ENCODE data around the gene METTL13. TPM values are rescaled to one million over a fixed set of nuclear protein-coding genes. Genes with fewer than 3 reads are reported as not detected.
A peak's percentile ranks its signal among the peaks of the same experiment; 100 is the strongest.

The METTL13 gene
- total RNA-seq, 1 experiment from 2014 or later = 49.9 TPM

DNA sequence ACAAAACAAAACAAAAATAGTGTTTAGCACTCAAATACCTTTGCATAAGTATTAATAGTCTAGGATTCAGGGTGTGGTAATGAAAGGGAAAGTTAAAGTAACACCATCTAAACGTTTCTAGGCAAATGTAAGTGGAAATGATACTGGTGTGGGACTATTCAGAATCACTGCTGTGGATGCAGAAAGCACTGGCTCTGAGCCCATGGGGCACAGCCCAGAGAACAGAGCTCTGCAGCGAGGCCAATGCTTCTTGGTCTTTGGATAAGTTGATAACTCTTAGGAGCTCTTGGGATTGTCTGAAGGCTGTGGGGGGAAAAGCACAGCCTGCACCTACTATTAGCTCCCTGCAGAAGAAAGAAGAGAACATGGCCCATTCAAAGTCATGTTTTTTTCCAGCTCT, 38.5 kb downstream of the METTL13 start:
- Histone ChIP-seq H3K9me3 (ENCODE audit: low read depth, low read length, poor library complexity, severe bottlenecking) (no peaks in the 10 kb centered on the region), H3K4me3 (ENCODE audit: low read depth, low read length, poor library complexity, severe bottlenecking) (no peak overlapping the region), H3K27me3 (replicated peaks; ENCODE audit: insufficient read depth, low read depth, low read length, poor library complexity) (no peaks in the 10 kb centered on the region), H3K4me1 (ENCODE audit: insufficient read depth, low read length, poor library complexity, severe bottlenecking) (no peaks in the 10 kb centered on the region), H3K27ac (ENCODE audit: low read depth, low read length, poor library complexity, severe bottlenecking) (no peak overlapping the region), H3K36me3 (ENCODE audit: insufficient read depth, low read length, poor library complexity, severe bottlenecking) (no peaks in the 10 kb centered on the region)
- BruUV-seq (replicated peaks) = no TSS peak
- DNase-seq (ENCODE audit: low spot score) = no peak
- CTCF ChIA-PET = no interaction called here
- TF ChIP-seq EZH2 (IDR thresholded peaks at IDR 0.05; ENCODE audit: borderline replicate concordance, low read depth, low read length, poor library complexity, severe bottlenecking) = no peak
- intact Hi-C loops (cut with micrococcal nuclease; ENCODE audit: unreplicated experiment) = no loop called here
- POLR2A ChIA-PET (ENCODE audit: low non-redundant PET) = no interaction called here

DNA sequence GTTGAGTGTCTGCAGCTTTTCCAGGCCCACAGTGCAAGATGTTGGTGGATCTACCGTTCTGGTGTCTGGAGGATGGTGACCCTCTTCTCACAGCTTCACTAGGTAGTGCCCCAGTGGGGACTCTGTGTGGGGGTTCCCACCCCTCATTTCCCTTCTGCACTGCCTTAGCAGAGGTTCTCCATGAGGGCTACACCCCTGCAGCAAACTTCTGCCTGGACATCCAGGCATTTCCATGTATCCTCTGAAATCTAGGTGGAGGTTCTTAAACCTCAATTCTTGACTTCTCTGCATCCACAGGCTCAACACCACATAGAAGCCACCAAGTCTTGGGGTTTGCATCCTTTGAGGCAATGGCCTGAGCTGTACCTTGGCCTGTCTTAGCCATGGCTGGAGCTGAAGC, 45.5 kb downstream of the METTL13 start:
- no peak overlapping the region for H3K4me3 ChIP-seq (ENCODE audit: low read depth, low read length, poor library complexity, severe bottlenecking)
- POLR2A ChIA-PET (ENCODE audit: low non-redundant PET) = no interaction called here
- intact Hi-C loops (cut with micrococcal nuclease; ENCODE audit: unreplicated experiment) = no loop called here
- H3K4me1 ChIP-seq (ENCODE audit: insufficient read depth, low read length, poor library complexity, severe bottlenecking) = no peaks in the 10 kb centered on the region
- TF ChIP-seq, protein P1, sequence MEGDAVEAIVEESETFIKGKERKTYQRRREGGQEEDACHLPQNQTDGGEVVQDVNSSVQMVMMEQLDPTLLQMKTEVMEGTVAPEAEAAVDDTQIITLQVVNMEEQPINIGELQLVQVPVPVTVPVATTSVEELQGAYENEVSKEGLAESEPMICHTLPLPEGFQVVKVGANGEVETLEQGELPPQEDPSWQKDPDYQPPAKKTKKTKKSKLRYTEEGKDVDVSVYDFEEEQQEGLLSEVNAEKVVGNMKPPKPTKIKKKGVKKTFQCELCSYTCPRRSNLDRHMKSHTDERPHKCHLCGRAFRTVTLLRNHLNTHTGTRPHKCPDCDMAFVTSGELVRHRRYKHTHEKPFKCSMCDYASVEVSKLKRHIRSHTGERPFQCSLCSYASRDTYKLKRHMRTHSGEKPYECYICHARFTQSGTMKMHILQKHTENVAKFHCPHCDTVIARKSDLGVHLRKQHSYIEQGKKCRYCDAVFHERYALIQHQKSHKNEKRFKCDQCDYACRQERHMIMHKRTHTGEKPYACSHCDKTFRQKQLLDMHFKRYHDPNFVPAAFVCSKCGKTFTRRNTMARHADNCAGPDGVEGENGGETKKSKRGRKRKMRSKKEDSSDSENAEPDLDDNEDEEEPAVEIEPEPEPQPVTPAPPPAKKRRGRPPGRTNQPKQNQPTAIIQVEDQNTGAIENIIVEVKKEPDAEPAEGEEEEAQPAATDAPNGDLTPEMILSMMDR (conservative IDR thresholded peaks at IDR 0.05; ENCODE audit: low read depth, low read length) = no peak
- TF ChIP-seq EZH2 (IDR thresholded peaks at IDR 0.05; ENCODE audit: borderline replicate concordance, low read depth, low read length, poor library complexity, severe bottlenecking) = no peak
- CTCF ChIA-PET = no interaction called here
- no peaks in the 10 kb centered on the region for H3K9me3 ChIP-seq (ENCODE audit: low read depth, low read length, poor library complexity, severe bottlenecking)
- no peaks in the 10 kb centered on the region for H3K27me3 ChIP-seq (replicated peaks; ENCODE audit: insufficient read depth, low read depth, low read length, poor library complexity)
- DNase-seq (ENCODE audit: low spot score) = no peak
- H3K27ac ChIP-seq (ENCODE audit: low read depth, low read length, poor library complexity, severe bottlenecking) = no peak overlapping the region
- BruUV-seq (replicated peaks) = no TSS peak
- H3K36me3 ChIP-seq (ENCODE audit: insufficient read depth, low read length, poor library complexity, severe bottlenecking) = no peaks in the 10 kb centered on the region

DNA sequence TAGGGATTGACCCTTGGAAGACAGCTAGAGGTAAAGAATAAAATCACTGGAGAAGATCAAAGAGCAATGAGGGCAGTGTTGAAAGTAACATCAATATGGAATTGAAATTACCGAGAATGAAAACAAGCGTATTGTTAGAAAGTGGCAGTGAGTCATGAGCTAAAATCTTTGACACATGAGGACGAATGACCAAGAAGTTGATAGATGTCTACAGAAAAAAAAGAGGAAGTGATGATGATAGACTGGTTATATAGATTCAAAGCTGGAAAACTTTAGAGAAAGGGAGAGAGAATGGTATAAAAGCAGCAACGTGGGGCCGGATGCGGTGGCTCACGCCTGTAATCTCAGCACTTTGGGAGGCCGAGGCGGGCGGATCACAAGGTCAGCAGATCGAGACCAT, 47.3 kb downstream of the METTL13 start:
- Histone ChIP-seq H3K27me3 (replicated peaks; ENCODE audit: insufficient read depth, low read depth, low read length, poor library complexity) (no peaks in the 10 kb centered on the region), H3K36me3 (ENCODE audit: insufficient read depth, low read length, poor library complexity, severe bottlenecking) (no peaks in the 10 kb centered on the region), H3K4me1 (ENCODE audit: insufficient read depth, low read length, poor library complexity, severe bottlenecking) (peaks cover 8% of the 10 kb centered on the region), H3K9me3 (ENCODE audit: low read depth, low read length, poor library complexity, severe bottlenecking) (no peaks in the 10 kb centered on the region), H3K4me3 (ENCODE audit: low read depth, low read length, poor library complexity, severe bottlenecking) (no peak overlapping the region), H3K27ac (ENCODE audit: low read depth, low read length, poor library complexity, severe bottlenecking) (no peak overlapping the region)
- ChIA-PET CTCF (no interaction called here), POLR2A (ENCODE audit: low non-redundant PET) (no interaction called here)
- no peak for TF ChIP-seq EZH2 (IDR thresholded peaks at IDR 0.05; ENCODE audit: borderline replicate concordance, low read depth, low read length, poor library complexity, severe bottlenecking)
- TF ChIP-seq, protein P1 (conservative IDR thresholded peaks at IDR 0.05; ENCODE audit: low read depth, low read length) = no peak
- BruUV-seq (replicated peaks) = no TSS peak
- intact Hi-C loops (cut with micrococcal nuclease; ENCODE audit: unreplicated experiment) = no loop called here
- no peak for DNase-seq (ENCODE audit: low spot score)

DNA sequence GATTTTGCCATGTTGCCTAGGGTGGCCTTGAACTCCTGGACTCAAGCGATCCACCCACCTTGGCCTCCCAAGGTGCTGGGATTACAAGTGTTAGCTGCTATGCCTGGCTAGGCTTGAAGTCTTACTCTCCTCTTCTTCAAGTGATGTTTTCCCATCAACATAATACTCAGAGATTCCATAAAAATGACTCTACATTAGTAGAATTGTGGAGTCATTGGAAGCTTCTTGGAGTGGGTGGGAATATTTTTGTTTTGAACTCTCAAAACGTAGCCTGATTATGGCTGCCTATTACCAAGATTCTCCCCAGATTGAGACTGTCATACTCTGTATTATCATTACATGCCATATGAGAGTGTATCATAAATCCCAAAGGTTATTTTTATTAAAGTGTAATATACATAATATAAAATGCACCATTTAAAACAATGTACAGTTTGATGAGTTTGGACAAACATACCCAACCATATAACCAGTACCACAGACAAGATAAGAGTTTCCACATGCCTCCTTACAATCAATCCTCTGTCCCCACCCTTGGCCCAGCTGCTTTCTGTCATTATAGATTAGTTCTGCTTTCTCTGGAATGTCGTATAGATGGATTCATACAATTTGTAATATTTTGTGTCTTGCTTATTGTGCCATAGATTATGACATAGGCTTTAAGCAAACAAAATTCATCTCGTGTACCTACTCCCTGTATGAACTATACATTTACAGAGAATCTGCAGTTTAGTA, 51.8 kb downstream of the METTL13 start:
- Histone ChIP-seq H3K4me1 (ENCODE audit: insufficient read depth, low read length, poor library complexity, severe bottlenecking) (peaks cover 8% of the 10 kb centered on the region), H3K4me3 (ENCODE audit: low read depth, low read length, poor library complexity, severe bottlenecking) (no peak overlapping the region), H3K27me3 (replicated peaks; ENCODE audit: insufficient read depth, low read depth, low read length, poor library complexity) (no peaks in the 10 kb centered on the region), H3K9me3 (ENCODE audit: low read depth, low read length, poor library complexity, severe bottlenecking) (no peaks in the 10 kb centered on the region), H3K27ac (ENCODE audit: low read depth, low read length, poor library complexity, severe bottlenecking) (no peak overlapping the region), H3K36me3 (ENCODE audit: insufficient read depth, low read length, poor library complexity, severe bottlenecking) (no peaks in the 10 kb centered on the region)
- BruUV-seq (replicated peaks) = no TSS peak
- ChIA-PET POLR2A (ENCODE audit: low non-redundant PET) (no interaction called here), CTCF (no interaction called here)
- intact Hi-C loops (cut with micrococcal nuclease; ENCODE audit: unreplicated experiment) = no loop called here
- DNase-seq (ENCODE audit: low spot score) = peak; percentile 41
- TF ChIP-seq EZH2 (IDR thresholded peaks at IDR 0.05; ENCODE audit: borderline replicate concordance, low read depth, low read length, poor library complexity, severe bottlenecking) = no peak
- TF ChIP-seq, protein P1 (conservative IDR thresholded peaks at IDR 0.05; ENCODE audit: low read depth, low read length) = no peak

All from A673 (cell line).